NCI-H524 (cell line): ENCODE measurements around the gene RGS5.

Experiments
- DNase-seq, 2 experiments: peaks; one replicate each; lab custom pipeline; 2025; lab: John Stamatoyannopoulos, UW

The RGS5 gene

GRCh38 chr1:163144418-163144817, 58.3 kb downstream of the RGS5 start:
- no peak for DNase-seq

- no peak for DNase-seq
Measured at GRCh38 chr1:163142152-163142551, 60.6 kb downstream of the RGS5 start.

- peak in 1 of 2 experiments; percentile 20 for DNase-seq
Measured at GRCh38 chr1:163141556-163141955, 61.2 kb downstream of the RGS5 start.

GRCh38 chr1:163137556-163138265, 65.0 kb downstream of the RGS5 start:
- no peak for DNase-seq

- no peak for DNase-seq
Measured at GRCh38 chr1:163131981-163132380, 70.7 kb downstream of the RGS5 start.

- no peak for DNase-seq
Measured at GRCh38 chr1:163130225-163130856, 72.4 kb downstream of the RGS5 start.

GRCh38 chr1:163128282-163128681, 74.4 kb downstream of the RGS5 start:
- no peak for DNase-seq

- DNase-seq: no peak
Measured at GRCh38 chr1:163124812-163125211, 77.9 kb downstream of the RGS5 start.

- DNase-seq: no peak
Measured at GRCh38 chr1:163120372-163120771, 82.3 kb downstream of the RGS5 start.

GRCh38 chr1:163119707-163120106, 83.0 kb downstream of the RGS5 start:
- DNase-seq: no peak

GRCh38 chr1:163115887-163116286, 86.8 kb downstream of the RGS5 start:
- no peak for DNase-seq

GRCh38 chr1:163107655-163108054, 95.1 kb downstream of the RGS5 start:
- DNase-seq: no peak

GRCh38 chr1:163106364-163106987, 96.2 kb downstream of the RGS5 start:
- DNase-seq: peak; percentile 6 to 40

- no peak for DNase-seq
Measured at GRCh38 chr1:163104385-163105099, 98.2 kb downstream of the RGS5 start.

GRCh38 chr1:163102590-163102989, 100.1 kb downstream of the RGS5 start:
- DNase-seq: no peak

GRCh38 chr1:163095213-163095612, 107.5 kb downstream of the RGS5 start:
- DNase-seq: no peak

- DNase-seq: no peak
Measured at GRCh38 chr1:163094589-163094988, 108.1 kb downstream of the RGS5 start.

GRCh38 chr1:163094182-163094581, 108.5 kb downstream of the RGS5 start:
- no peak for DNase-seq

- peak in 1 of 2 experiments; percentile 6 for DNase-seq
Measured at GRCh38 chr1:163093579-163093978, 109.1 kb downstream of the RGS5 start.

- no peak for DNase-seq
Measured at GRCh38 chr1:163093169-163093568, 109.5 kb downstream of the RGS5 start.
